Measurements from ENCODE around the gene TGFBR1.

DNA sequence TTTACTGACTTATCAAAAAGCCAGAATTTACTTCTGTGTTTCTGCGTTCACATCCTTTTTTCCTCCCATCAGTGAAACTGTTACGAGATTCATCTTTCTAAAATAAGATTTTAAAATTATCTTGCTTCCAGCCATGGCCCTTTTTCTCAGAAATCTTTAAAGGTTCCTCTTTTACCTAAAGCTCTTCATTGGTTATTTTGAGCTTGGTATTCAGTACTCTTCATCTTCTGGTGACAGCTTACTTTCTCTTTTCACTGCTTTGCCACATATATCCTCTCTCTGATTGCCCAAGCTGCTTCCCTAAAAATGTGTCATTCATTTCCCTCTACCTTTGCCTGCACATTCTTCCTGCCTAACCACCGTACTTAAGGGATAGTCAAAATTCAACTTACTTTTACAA is 32.3 kb downstream of the TGFBR1 start:
- TF ChIP-seq EP300 (IDR thresholded peaks at IDR 0.05) = no peak
- TF ChIP-seq, protein P1, sequence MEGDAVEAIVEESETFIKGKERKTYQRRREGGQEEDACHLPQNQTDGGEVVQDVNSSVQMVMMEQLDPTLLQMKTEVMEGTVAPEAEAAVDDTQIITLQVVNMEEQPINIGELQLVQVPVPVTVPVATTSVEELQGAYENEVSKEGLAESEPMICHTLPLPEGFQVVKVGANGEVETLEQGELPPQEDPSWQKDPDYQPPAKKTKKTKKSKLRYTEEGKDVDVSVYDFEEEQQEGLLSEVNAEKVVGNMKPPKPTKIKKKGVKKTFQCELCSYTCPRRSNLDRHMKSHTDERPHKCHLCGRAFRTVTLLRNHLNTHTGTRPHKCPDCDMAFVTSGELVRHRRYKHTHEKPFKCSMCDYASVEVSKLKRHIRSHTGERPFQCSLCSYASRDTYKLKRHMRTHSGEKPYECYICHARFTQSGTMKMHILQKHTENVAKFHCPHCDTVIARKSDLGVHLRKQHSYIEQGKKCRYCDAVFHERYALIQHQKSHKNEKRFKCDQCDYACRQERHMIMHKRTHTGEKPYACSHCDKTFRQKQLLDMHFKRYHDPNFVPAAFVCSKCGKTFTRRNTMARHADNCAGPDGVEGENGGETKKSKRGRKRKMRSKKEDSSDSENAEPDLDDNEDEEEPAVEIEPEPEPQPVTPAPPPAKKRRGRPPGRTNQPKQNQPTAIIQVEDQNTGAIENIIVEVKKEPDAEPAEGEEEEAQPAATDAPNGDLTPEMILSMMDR (IDR thresholded peaks at IDR 0.05) = no peak
- no peak for TF ChIP-seq POLR2A (IDR thresholded peaks at IDR 0.05)

All from gastroesophageal sphincter (tissue), 3 donors.